SKM-1 treated with dmso at 0.1 percent for 144 hours (cell line): ENCODE measurements around the gene TNIP1.
A peak's percentile ranks its signal among the peaks of the same experiment; 100 is the strongest.

Experiments
- DNase-seq: peaks from one replicate; lab custom pipeline; 2025; ENCODE audit not compliant: unreplicated experiment; lab: John Stamatoyannopoulos, UW

TNIP1 gene

GRCh38 chr5:151106509-151106908 lies 25.7 kb upstream of the TNIP1 start:
- no peak for DNase-seq

- DNase-seq: no peak
These were observed 25.2 kb upstream of the TNIP1 start for GRCh38 chr5:151106043-151106442.

GRCh38 chr5:151105561-151105960 lies 24.7 kb upstream of the TNIP1 start:
- no peak for DNase-seq

GRCh38 chr5:151104795-151105194 lies 24.0 kb upstream of the TNIP1 start:
- DNase-seq: no peak

GRCh38 chr5:151101746-151102145 lies 20.9 kb upstream of the TNIP1 start:
- no peak for DNase-seq

GRCh38 chr5:151101151-151101550 lies 20.3 kb upstream of the TNIP1 start:
- DNase-seq: no peak

GRCh38 chr5:151100681-151101080 lies 19.8 kb upstream of the TNIP1 start:
- DNase-seq: no peak

- no peak for DNase-seq
These were observed 17.9 kb upstream of the TNIP1 start for GRCh38 chr5:151098768-151099121.

- DNase-seq: peak; percentile 64
These were observed 17.3 kb upstream of the TNIP1 start for GRCh38 chr5:151097820-151098767.

GRCh38 chr5:151097061-151097460 lies 16.2 kb upstream of the TNIP1 start:
- peak; percentile 89 for DNase-seq

GRCh38 chr5:151096001-151096373 lies 15.2 kb upstream of the TNIP1 start:
- no peak for DNase-seq

GRCh38 chr5:151095341-151096000 lies 14.6 kb upstream of the TNIP1 start:
- no peak for DNase-seq

- DNase-seq: no peak
These were observed 14.0 kb upstream of the TNIP1 start for GRCh38 chr5:151094852-151095245.

GRCh38 chr5:151094030-151094851 lies 13.4 kb upstream of the TNIP1 start:
- DNase-seq: no peak

- DNase-seq: peak; percentile 81
These were observed 12.6 kb upstream of the TNIP1 start for GRCh38 chr5:151093476-151093889.

GRCh38 chr5:151092762-151093161 lies 11.9 kb upstream of the TNIP1 start:
- peak; percentile 89 for DNase-seq

GRCh38 chr5:151089726-151090125 lies 8.9 kb upstream of the TNIP1 start:
- DNase-seq: no peak

GRCh38 chr5:151088986-151089385 lies 8.2 kb upstream of the TNIP1 start:
- DNase-seq: no peak

- DNase-seq: no peak
These were observed 6.7 kb upstream of the TNIP1 start for GRCh38 chr5:151087486-151087885.

- DNase-seq: no peak
These were observed 6.1 kb upstream of the TNIP1 start for GRCh38 chr5:151086905-151087360.

GRCh38 chr5:151086192-151086869 lies 5.5 kb upstream of the TNIP1 start:
- no peak for DNase-seq
